Colon (tissue), 2 donors: ENCODE measurements around the gene ANAPC1.
"Not testable (repeated sequence)": the region's sequence is repeated elsewhere in the genome, so short reads cannot be mapped to it uniquely, and the experiment has no call there.

Source experiments
- FAIRE-seq: peaks from 2 replicates; lab custom pipeline; 2012; peaks lifted over from hg19 to GRCh38; lab: Jason Lieb, UNC
- donor health status: control.
- donor health status: control.

The ANAPC1 gene

GRCh38 chr2:111727611-111728110, 156.3 kb downstream of the ANAPC1 start:
- FAIRE-seq: not testable (repeated sequence)

GRCh38 chr2:111725742-111726141, 158.3 kb downstream of the ANAPC1 start:
- FAIRE-seq: not testable (repeated sequence)

GRCh38 chr2:111719610-111720009, 164.4 kb downstream of the ANAPC1 start:
- not testable (repeated sequence) for FAIRE-seq
